ENCODE results near the gene KLF11. TPM values are rescaled to one million over a fixed set of nuclear protein-coding genes. Genes with fewer than 3 reads are reported as not detected.

KLF11 gene
- total and polyA plus RNA-seq, 9 donors = 21.6 to 45.3 (median 31.4) TPM

DNA sequence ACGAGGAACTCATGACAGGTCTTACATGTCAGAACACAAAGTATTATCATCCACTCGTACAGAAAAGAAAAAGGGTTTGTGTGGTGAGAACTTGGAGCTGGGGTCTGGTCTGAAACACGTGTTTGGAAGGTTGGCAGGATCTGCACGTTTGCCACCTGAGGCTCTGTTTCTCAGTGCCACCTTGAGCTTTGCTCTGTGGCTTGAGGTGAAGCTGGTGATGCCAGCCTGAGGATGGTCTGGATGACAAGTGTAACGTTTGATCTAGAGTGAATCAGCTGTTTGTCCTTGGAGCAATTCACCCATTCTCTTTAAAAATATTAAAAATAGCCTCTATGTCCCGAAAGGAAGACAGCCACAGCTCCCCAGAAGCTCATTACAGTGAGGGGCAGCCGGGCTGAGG lies 45.4 kb upstream of the KLF11 start:
- Histone ChIP-seq H3K27me3 (no peaks in the 10 kb centered on the region), H3K4me1 (ENCODE audit: insufficient read depth) (no peaks in the 10 kb centered on the region), H3K36me3 (no peaks in the 10 kb centered on the region), H3K4me3 (no peak overlapping the region), H3K27ac (no peak overlapping the region), H3K9me3 (no peaks in the 10 kb centered on the region)
- DNase-seq = peak in 1 of 5 donors; percentile 1
- TF ChIP-seq, protein P1, sequence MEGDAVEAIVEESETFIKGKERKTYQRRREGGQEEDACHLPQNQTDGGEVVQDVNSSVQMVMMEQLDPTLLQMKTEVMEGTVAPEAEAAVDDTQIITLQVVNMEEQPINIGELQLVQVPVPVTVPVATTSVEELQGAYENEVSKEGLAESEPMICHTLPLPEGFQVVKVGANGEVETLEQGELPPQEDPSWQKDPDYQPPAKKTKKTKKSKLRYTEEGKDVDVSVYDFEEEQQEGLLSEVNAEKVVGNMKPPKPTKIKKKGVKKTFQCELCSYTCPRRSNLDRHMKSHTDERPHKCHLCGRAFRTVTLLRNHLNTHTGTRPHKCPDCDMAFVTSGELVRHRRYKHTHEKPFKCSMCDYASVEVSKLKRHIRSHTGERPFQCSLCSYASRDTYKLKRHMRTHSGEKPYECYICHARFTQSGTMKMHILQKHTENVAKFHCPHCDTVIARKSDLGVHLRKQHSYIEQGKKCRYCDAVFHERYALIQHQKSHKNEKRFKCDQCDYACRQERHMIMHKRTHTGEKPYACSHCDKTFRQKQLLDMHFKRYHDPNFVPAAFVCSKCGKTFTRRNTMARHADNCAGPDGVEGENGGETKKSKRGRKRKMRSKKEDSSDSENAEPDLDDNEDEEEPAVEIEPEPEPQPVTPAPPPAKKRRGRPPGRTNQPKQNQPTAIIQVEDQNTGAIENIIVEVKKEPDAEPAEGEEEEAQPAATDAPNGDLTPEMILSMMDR (IDR thresholded peaks at IDR 0.05) = no peak
- TF ChIP-seq EP300 (IDR thresholded peaks at IDR 0.05) = no peak
- no peak for TF ChIP-seq POLR2A (IDR thresholded peaks at IDR 0.05)
- 54 to 69% (median 69%) methylated on average over 6 to 7 of the region's 7 CpGs for WGBS, 3 donors
- intact Hi-C loops (cut with DNase I) = no loop called here

DNA sequence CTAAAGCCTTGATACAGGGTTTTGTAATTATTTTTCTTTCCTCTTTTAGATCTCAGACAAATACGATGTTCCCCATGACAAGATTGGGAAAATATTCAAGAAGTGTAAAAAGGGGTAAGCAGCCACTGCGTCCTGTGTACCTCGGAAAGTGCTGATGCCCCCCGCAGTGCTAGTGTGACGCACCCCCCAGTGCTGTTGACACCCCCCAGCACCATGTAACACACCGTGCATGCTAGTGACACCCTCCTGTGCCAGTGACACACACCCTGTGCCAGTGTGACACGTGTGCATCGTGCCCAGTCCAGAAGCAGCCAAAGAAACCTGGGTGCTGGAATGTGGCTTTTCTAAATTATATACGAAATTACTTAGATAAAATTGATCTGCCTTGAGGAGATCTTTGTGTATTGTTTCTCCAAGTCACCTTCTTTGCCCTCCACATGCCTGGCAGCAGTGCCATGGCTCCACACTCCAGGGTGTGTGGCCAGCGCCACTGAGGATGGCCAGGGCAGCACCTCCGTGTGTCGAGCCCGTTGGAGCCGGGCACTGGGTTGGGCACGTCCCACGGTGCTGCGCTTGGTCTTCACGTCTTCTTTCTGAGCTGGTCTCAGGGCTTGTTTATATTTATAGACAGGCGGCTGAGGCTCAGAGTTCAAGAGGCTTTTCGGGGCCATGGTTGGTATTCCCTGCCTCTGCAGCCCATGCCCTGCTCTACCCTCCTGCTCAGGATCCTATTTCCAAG lies 44.3 kb upstream of the KLF11 start:
- TF ChIP-seq EP300 (IDR thresholded peaks at IDR 0.05) (no peak), POLR2A (IDR thresholded peaks at IDR 0.05) (no peak)
- TF ChIP-seq, protein P1 (IDR thresholded peaks at IDR 0.05) = no peak
- no peak overlapping the region for H3K4me3 ChIP-seq
- H3K27me3 ChIP-seq = no peaks in the 10 kb centered on the region
- intact Hi-C loops (cut with DNase I) = no loop called here
- no peak overlapping the region for H3K27ac ChIP-seq
- no peak for DNase-seq
- WGBS, 3 donors = 83 to 94% (median 87%) methylated on average over 20 of the region's 20 CpGs
- no peaks in the 10 kb centered on the region for H3K36me3 ChIP-seq
- H3K9me3 ChIP-seq = no peaks in the 10 kb centered on the region
- H3K4me1 ChIP-seq (ENCODE audit: insufficient read depth) = no peaks in the 10 kb centered on the region

DNA sequence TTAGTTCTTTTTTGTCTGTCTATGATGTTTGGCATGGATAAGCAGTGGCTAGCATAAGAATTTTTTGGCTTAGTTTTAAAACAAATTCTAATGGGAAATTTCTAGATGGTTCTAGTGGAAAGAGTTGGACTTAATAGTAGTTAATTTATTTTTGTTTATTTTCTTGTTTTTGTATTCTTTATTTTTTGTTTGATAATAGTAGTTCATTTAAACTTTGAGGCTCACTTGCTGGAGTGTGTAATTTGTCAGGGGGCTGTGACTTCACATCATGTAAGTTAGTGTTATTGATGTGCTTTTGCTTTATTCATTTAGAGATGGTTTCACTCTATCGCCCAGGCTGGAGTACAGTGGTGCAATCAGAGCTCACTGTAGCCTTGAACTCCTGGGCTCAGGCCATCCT lies 43.7 kb upstream of the KLF11 start:
- Histone ChIP-seq H3K4me3 (no peak overlapping the region), H3K27ac (no peak overlapping the region), H3K27me3 (no peaks in the 10 kb centered on the region), H3K4me1 (ENCODE audit: insufficient read depth) (no peaks in the 10 kb centered on the region), H3K9me3 (no peaks in the 10 kb centered on the region), H3K36me3 (no peaks in the 10 kb centered on the region)
- TF ChIP-seq EP300 (IDR thresholded peaks at IDR 0.05) (no peak), POLR2A (IDR thresholded peaks at IDR 0.05) (no peak)
- TF ChIP-seq, protein P1 (IDR thresholded peaks at IDR 0.05) = no peak
- intact Hi-C loops (cut with DNase I) = no loop called here
- 82 to 91% (median 86%) methylated on average over 1 of the region's 1 CpG for WGBS, 3 donors
- DNase-seq = no peak

DNA sequence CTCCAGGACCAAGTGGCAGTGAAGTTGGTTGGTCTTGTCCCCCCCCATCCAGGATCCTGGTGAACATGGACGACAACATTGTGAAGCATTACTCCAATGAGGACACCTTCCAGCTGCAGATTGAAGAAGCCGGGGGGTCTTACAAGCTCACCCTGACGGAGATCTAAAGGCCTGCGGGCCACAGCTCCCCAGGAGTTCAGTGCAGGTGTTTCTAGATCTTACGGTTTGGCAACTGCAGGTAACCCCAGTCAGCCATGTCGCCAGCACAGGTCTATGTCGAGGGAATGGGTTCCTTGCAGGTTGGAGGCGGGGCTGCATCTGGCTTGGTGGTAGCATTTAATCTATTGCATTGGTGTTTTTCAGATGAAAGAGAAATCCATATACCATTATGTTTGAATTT lies 42.8 kb upstream of the KLF11 start:
- Histone ChIP-seq H3K4me3 (no peak overlapping the region), H3K36me3 (no peaks in the 10 kb centered on the region), H3K27ac (no peak overlapping the region), H3K9me3 (no peaks in the 10 kb centered on the region), H3K4me1 (ENCODE audit: insufficient read depth) (no peaks in the 10 kb centered on the region), H3K27me3 (no peaks in the 10 kb centered on the region)
- TF ChIP-seq, protein P1 (IDR thresholded peaks at IDR 0.05) = no peak
- TF ChIP-seq POLR2A (IDR thresholded peaks at IDR 0.05) = no peak
- TF ChIP-seq EP300 (IDR thresholded peaks at IDR 0.05) = no peak
- no peak for DNase-seq
- WGBS, 3 donors = 89 to 93% (median 90%) methylated on average over 8 of the region's 8 CpGs
- intact Hi-C loops (cut with DNase I) = no loop called here

Data from ovary (tissue), 9 donors.